Dermis lymphatic vessel endothelial cell (primary cell): ENCODE data around the gene PRKAG2. TPM values are rescaled to one million over a fixed set of nuclear protein-coding genes. Genes with fewer than 3 reads are reported as not detected.

ENCODE experiments used
- total RNA-seq: library from RNA; depleted of rRNA; stranded (reverse); fragments of >200 nt; gene quantifications from 2 replicates; pipeline ENCODE4 v1.2.1, GENCODE V29; 2014

PRKAG2 gene
- total RNA-seq = 15.7 TPM in 2 replicates

DNA sequence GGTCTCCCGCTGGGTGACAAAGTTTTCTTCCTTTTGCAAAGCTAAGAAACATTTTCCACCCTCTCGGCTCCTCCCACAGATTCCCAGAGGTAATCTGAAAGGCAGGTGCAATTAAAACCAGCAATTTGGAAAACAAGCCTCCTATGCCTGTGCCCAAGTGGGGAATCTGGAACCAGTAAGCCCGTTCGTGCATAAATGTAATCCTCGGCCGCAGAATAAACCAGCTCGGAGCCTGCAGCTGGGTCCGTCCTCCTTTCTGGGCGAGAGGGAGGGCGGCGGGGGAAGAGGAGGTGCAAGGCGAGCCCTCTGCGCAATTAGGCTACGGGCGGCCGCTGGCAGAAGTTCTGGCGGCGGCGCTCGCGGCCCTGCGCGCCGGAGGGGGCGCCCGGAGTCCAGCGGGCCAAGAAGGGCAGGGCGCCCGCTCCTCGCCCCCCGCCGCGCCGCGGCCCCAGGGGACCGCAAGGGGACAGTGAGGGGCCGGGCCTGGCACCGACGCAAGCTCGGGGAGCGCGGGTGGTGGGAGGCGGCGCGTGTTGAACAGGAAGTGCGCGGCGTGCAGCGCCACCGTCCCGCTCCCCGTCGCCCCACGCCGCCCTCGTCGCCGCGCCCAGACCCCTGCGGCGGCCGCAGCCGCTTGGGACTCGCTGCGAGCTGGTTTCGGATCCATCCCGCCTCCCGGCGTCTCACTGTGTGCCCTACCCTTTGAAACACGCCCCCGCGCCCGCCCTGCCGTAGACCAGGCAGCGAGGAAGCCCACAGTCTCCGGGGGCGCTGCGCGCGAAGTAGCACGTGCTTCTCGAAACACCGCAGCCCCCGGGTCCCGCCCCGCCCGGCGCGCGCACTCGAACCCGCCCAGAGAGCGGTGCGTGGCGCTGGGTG, at the start of gene PRKAG2:
TSS of gene PRKAG2 (minus strand) at position 217 of the 879 bp plus-strand sequence. CDS start 495 bp downstream, outside the sequence.

GRCh38 chr7:151519765-151520418, 357.0 kb downstream of the PRKAG2 start, which contains the start of gene RHEB:
Gene RHEB, minus strand, starts transcription at chr7:151519895. Its CDS starts 384 bp downstream, at chr7:151519511.

Other genes with a start within 250 kb of the PRKAG2 start
- gene GALNTL5, start 79.3 kb upstream of the PRKAG2 start, total RNA-seq = not detected in 2 replicates
- 42.9 and 43.9 TPM in 2 replicates for gene GALNT11, start 148.6 kb upstream of the PRKAG2 start, total RNA-seq